HEK293 (cell line): ENCODE measurements around the gene PTPRCAP.

Experiments used
- INSM2 ChIP-seq: fragments of 450-650 bp; formaldehyde crosslinking; IDR thresholded peaks from 2 replicates; pipeline ENCODE4 v1.5.1; 2016; ENCODE audit warnings: missing biosample characterization, missing genetic modification characterization
- KLF10 ChIP-seq: fragments of 450-650 bp; IDR thresholded peaks from 2 replicates; pipeline ENCODE4 v1.5.1; 2018; ENCODE audit warnings: missing biosample characterization, mild to moderate bottlenecking, missing genetic modification characterization
- KLF16 ChIP-seq: fragments of 450-650 bp; formaldehyde crosslinking; IDR thresholded peaks from 2 replicates; pipeline ENCODE4 v1.5.1; 2017; ENCODE audit warnings: missing biosample characterization, missing genetic modification characterization
- KLF8 ChIP-seq: fragments of 450-650 bp; formaldehyde crosslinking; IDR thresholded peaks from 2 replicates; pipeline ENCODE4 v1.5.1; 2016; ENCODE audit warnings: missing biosample characterization, missing genetic modification characterization
- PRDM1 ChIP-seq: fragments of 450-650 bp; formaldehyde crosslinking; IDR thresholded peaks from 2 replicates; pipeline ENCODE4; 2016; ENCODE audit warnings: missing biosample characterization, missing genetic modification characterization
- PRDM4 ChIP-seq: fragments of 450-650 bp; formaldehyde crosslinking; IDR thresholded peaks from 2 replicates; pipeline ENCODE4 v1.5.1; 2017; ENCODE audit warnings: missing biosample characterization, missing genetic modification characterization
- REST ChIP-seq: fragments of 450-650 bp; formaldehyde crosslinking; IDR thresholded peaks from 2 replicates; pipeline ENCODE4 v1.5.1; 2016; ENCODE audit warnings: missing biosample characterization, missing genetic modification characterization
- SP3 ChIP-seq: fragments of 450-650 bp; formaldehyde crosslinking; IDR thresholded peaks from 2 replicates; pipeline ENCODE4 v1.5.1; 2016; ENCODE audit warnings: missing biosample characterization, missing genetic modification characterization
- ZBTB48 ChIP-seq: fragments of 450-650 bp; formaldehyde crosslinking; IDR thresholded peaks from 2 replicates; pipeline ENCODE4 v1.5.1; 2016; ENCODE audit warnings: missing biosample characterization, missing genetic modification characterization
- ZBTB49 ChIP-seq: fragments of 450-650 bp; formaldehyde crosslinking; IDR thresholded peaks from 2 replicates; pipeline ENCODE4 v1.5.1; 2016; ENCODE audit warnings: missing biosample characterization, missing genetic modification characterization, low read depth
- ZNF114 ChIP-seq: fragments of 450-650 bp; formaldehyde crosslinking; IDR thresholded peaks from 2 replicates; pipeline ENCODE4 v1.5.0; 2017; ENCODE audit warnings: missing biosample characterization, missing genetic modification characterization
- ZNF175 ChIP-seq: fragments of 450-650 bp; formaldehyde crosslinking; IDR thresholded peaks from 2 replicates; pipeline ENCODE4 v1.5.1; 2016; ENCODE audit warnings: missing biosample characterization, missing genetic modification characterization
- ZNF184 ChIP-seq: fragments of 450-650 bp; IDR thresholded peaks from 2 replicates; pipeline ENCODE4 v1.5.1; 2018; ENCODE audit warnings: missing biosample characterization, mild to moderate bottlenecking, missing genetic modification characterization
- ZNF19 ChIP-seq: fragments of 450-650 bp; formaldehyde crosslinking; IDR thresholded peaks from 2 replicates; pipeline ENCODE4; 2016; ENCODE audit warnings: missing biosample characterization, missing genetic modification characterization, low read depth
- ZNF26 ChIP-seq: fragments of 450-650 bp; formaldehyde crosslinking; IDR thresholded peaks from 2 replicates; pipeline ENCODE4 v1.5.1; 2016; ENCODE audit warnings: missing biosample characterization, missing genetic modification characterization
- ZNF548 ChIP-seq: fragments of 450-650 bp; formaldehyde crosslinking; IDR thresholded peaks from 2 replicates; pipeline ENCODE4 v1.5.1; 2016; ENCODE audit warnings: missing biosample characterization, missing genetic modification characterization
- ZNF561 ChIP-seq: fragments of 450-650 bp; IDR thresholded peaks from 2 replicates; pipeline ENCODE4 v1.5.1; 2018; ENCODE audit warnings: missing biosample characterization, missing genetic modification characterization, borderline replicate concordance
- ZNF571 ChIP-seq: fragments of 450-650 bp; formaldehyde crosslinking; IDR thresholded peaks from 2 replicates; pipeline ENCODE4 v1.5.0; 2017; ENCODE audit warnings: missing biosample characterization, missing genetic modification characterization
- ZNF610 ChIP-seq: fragments of 450-650 bp; formaldehyde crosslinking; IDR thresholded peaks from 2 replicates; pipeline ENCODE4 v1.5.1; 2016; ENCODE audit warnings: missing biosample characterization, missing genetic modification characterization, borderline replicate concordance
- ZNF701 ChIP-seq: fragments of 450-650 bp; formaldehyde crosslinking; IDR thresholded peaks from 2 replicates; pipeline ENCODE4 v1.5.1; 2016; ENCODE audit warnings: missing biosample characterization, missing genetic modification characterization
- ZNF747 ChIP-seq: fragments of 450-650 bp; formaldehyde crosslinking; IDR thresholded peaks from 2 replicates; pipeline ENCODE4 v1.5.1; 2016; ENCODE audit warnings: missing biosample characterization, missing genetic modification characterization
- ZNF76 ChIP-seq: fragments of 450-650 bp; formaldehyde crosslinking; IDR thresholded peaks from 2 replicates; pipeline ENCODE4; 2016; ENCODE audit warnings: low read depth, missing biosample characterization, missing genetic modification characterization, borderline replicate concordance
- ZNF791 ChIP-seq: fragments of 450-650 bp; formaldehyde crosslinking; IDR thresholded peaks from 2 replicates; pipeline ENCODE4 v1.5.1; 2016; ENCODE audit warnings: missing biosample characterization, missing genetic modification characterization
- ZNF792 ChIP-seq: fragments of 450-650 bp; formaldehyde crosslinking; IDR thresholded peaks from 2 replicates; pipeline ENCODE4 v1.5.1; 2016; ENCODE audit warnings: missing biosample characterization, missing genetic modification characterization
- ZNF843 ChIP-seq: fragments of 450-650 bp; formaldehyde crosslinking; IDR thresholded peaks from 2 replicates; pipeline ENCODE4 v1.5.1; 2016; ENCODE audit warnings: missing biosample characterization, missing genetic modification characterization
- TF ChIP-seq, protein P1 (sequence below): fragments of 450-650 bp; formaldehyde crosslinking; IDR thresholded peaks from 2 replicates; pipeline ENCODE4 v1.5.1; 2016; ENCODE audit warnings: missing biosample characterization, missing genetic modification characterization
- TF ChIP-seq, protein P2 (sequence below): fragments of 450-650 bp; IDR thresholded peaks from 2 replicates; pipeline ENCODE4 v1.5.1; 2018; ENCODE audit warnings: missing biosample characterization, mild to moderate bottlenecking, missing genetic modification characterization

Gene PTPRCAP

DNA sequence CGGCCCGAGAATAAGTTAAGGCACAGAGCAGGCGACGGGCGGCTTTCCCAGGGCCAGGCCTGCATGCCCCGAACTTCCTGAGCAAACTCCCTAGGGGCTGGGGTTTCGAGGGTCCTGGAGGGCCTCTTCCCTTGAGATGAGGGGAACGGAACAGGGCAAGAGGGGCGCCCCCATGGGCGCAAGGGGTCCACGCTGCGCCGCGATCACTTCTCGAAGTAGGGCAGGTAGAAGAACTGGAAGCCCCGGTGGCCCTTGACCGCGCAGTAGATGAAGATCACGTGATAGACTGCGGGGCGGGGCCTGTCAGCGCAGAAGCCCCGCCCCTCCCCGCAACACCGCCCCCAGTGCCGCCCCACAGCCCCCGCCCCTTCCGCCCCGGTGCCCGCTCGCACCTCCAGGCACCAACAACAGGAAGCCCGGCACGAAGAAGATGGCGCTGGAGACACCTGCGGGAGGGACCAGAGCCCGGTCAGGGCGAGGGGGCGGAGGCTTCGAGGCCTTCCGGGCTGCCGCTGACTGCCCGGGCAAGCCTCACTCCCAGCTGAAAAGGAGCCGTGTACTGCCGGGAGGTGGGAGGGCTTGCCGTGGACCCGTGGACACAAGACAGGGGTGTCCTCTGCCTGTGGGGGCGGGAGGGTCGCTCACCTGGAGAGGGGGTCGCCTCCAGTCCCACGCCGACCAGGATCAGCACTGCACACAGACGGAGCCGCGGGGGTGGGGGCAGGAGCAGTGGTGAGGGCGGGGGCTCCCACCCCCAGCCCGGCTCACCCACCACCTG is 27.1 kb upstream of the PTPRCAP start (continued):
- TF ChIP-seq KLF8 (tag by site-specific recombination) (peak; percentile 35; the same call in 1 of the 2 replicates), PRDM4 (tag by site-specific recombination) (no peak), REST (no peak), INSM2 (tag by site-specific recombination) (no peak), ZNF114 (tag by site-specific recombination) (no peak), ZNF571 (tag by site-specific recombination) (no peak), ZNF610 (tag by site-specific recombination) (no peak), ZNF19 (tag by site-specific recombination) (no peak), ZNF843 (no peak), ZNF561 (tag by site-specific recombination) (no peak), ZNF548 (tag by site-specific recombination) (no peak), PRDM1 (no peak), ZNF747 (tag by site-specific recombination) (no peak), ZNF26 (no peak), SP3 (tag by site-specific recombination) (peak; percentile 71), ZNF701 (tag by site-specific recombination) (no peak), ZNF791 (no peak), ZNF184 (tag by site-specific recombination) (no peak), ZNF792 (tag by site-specific recombination) (no peak), KLF16 (tag by site-specific recombination) (no peak; the same call in 1 of the 2 replicates), ZBTB49 (tag by site-specific recombination) (no peak), ZNF76 (0 out of 2 replicates have a peak, but pooled peaks have one; percentile 12), ZBTB48 (tag by site-specific recombination) (no peak), KLF10 (tag by site-specific recombination) (no peak), ZNF175 (no peak)
- TF ChIP-seq, protein P1, sequence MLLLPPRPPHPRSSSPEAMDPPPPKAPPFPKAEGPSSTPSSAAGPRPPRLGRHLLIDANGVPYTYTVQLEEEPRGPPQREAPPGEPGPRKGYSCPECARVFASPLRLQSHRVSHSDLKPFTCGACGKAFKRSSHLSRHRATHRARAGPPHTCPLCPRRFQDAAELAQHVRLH (tag by site-specific recombination), result no peak
- TF ChIP-seq, protein P2, sequence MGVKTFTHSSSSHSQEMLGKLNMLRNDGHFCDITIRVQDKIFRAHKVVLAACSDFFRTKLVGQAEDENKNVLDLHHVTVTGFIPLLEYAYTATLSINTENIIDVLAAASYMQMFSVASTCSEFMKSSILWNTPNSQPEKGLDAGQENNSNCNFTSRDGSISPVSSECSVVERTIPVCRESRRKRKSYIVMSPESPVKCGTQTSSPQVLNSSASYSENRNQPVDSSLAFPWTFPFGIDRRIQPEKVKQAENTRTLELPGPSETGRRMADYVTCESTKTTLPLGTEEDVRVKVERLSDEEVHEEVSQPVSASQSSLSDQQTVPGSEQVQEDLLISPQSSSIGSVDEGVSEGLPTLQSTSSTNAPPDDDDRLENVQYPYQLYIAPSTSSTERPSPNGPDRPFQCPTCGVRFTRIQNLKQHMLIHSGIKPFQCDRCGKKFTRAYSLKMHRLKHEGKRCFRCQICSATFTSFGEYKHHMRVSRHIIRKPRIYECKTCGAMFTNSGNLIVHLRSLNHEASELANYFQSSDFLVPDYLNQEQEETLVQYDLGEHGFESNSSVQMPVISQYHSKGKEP (tag by site-specific recombination), result no peak
